GM23338 (cell line): ENCODE data around the gene CD53. TPM values are rescaled to one million over a fixed set of nuclear protein-coding genes. Genes with fewer than 3 reads are reported as not detected.

ENCODE experiments used
- ATAC-seq: fragments of 200-7000 bp; cut with Tn5 transposase; 3 replicates; pipeline ENCODE4 v1.9.1; 2020
- DNase-seq: peaks from one replicate; pipeline ENCODE4 v3.0.0-alpha.2; 2015; ENCODE audit warnings: low spot score
- H2AFZ ChIP-seq: fragments of 200-600 bp; sonication (generic); 2 replicates; pipeline ENCODE4 v1.8.0; 2016; ENCODE audit warnings: antibody characterized with exemption, mild to moderate bottlenecking, moderate library complexity
- H3F3A ChIP-seq: fragments of 200-600 bp; sonication (generic); replicated peaks from 2 replicates; pipeline ENCODE4 v1.8.0; 2017; ENCODE audit warnings: antibody characterized with exemption, mixed run types, low read depth
- H3K27ac ChIP-seq: fragments of 200-600 bp; sonication (generic); 2 replicates; pipeline ENCODE4 v1.6.1; 2016; ENCODE audit warnings: low read depth
- H3K27me3 ChIP-seq: fragments of 200-600 bp; sonication (generic); 2 replicates; pipeline ENCODE4 v1.8.0; 2016; ENCODE audit warnings: mild to moderate bottlenecking, mixed run types, moderate library complexity; ENCODE audit not compliant: insufficient read depth
- H3K36me3 ChIP-seq: fragments of 200-600 bp; sonication (generic); 2 replicates; pipeline ENCODE4 v1.8.0; 2016; ENCODE audit warnings: mild to moderate bottlenecking; ENCODE audit not compliant: insufficient read depth
- H3K4me1 ChIP-seq: fragments of 200-600 bp; sonication (generic); 2 replicates; pipeline ENCODE4 v1.8.0; 2016; ENCODE audit warnings: mild to moderate bottlenecking, moderate library complexity; ENCODE audit not compliant: insufficient read depth
- H3K4me2 ChIP-seq: fragments of 200-600 bp; sonication (generic); 2 replicates; pipeline ENCODE4 v1.7.1; 2017; ENCODE audit warnings: mixed run types
- H3K4me3 ChIP-seq: fragments of 200-600 bp; sonication (generic); 2 replicates; pipeline ENCODE4 v1.6.1; 2016; ENCODE audit warnings: mixed run types
- H3K79me2 ChIP-seq: fragments of 200-600 bp; sonication (generic); replicated peaks from 2 replicates; pipeline ENCODE4 v1.8.0; 2017; ENCODE audit warnings: mild to moderate bottlenecking; ENCODE audit not compliant: insufficient read depth
- H3K9me2 ChIP-seq: fragments of 200-600 bp; sonication (generic); 2 replicates; pipeline ENCODE4 v1.8.0; 2017; ENCODE audit not compliant: insufficient read depth
- H4K20me1 ChIP-seq: fragments of 200-600 bp; sonication (generic); replicated peaks from 2 replicates; pipeline ENCODE4 v1.8.0; 2017; ENCODE audit warnings: mild to moderate bottlenecking; ENCODE audit not compliant: insufficient read depth
- H3K27ac Mint-ChIP-seq: 2 replicates; pipeline ENCODE4 v1.8.0; 2020; ENCODE audit warnings: inconsistent platforms, mild to moderate bottlenecking, moderate library complexity, mixed read lengths
- H3K27me3 Mint-ChIP-seq: 3 replicates; pipeline ENCODE4 v1.8.0; 2022; ENCODE audit warnings: low read depth, mild to moderate bottlenecking, moderate library complexity, mixed read lengths, inconsistent platforms; ENCODE audit not compliant: insufficient read depth, poor library complexity
- H3K36me3 Mint-ChIP-seq: 3 replicates; pipeline ENCODE4 v1.8.0; 2021; ENCODE audit warnings: low read depth, mild to moderate bottlenecking, inconsistent platforms, moderate library complexity, mixed read lengths
- H3K4me1 Mint-ChIP-seq: 3 replicates; pipeline ENCODE4 v1.8.0; 2020; ENCODE audit warnings: mild to moderate bottlenecking, inconsistent platforms, mixed read lengths
- H3K4me3 Mint-ChIP-seq: 3 replicates; pipeline ENCODE4 v1.8.0; 2021; ENCODE audit warnings: moderate library complexity, mild to moderate bottlenecking, inconsistent platforms, mixed read lengths
- H3K9me3 Mint-ChIP-seq: 3 replicates; pipeline ENCODE4 v1.8.0; 2020; ENCODE audit warnings: moderate library complexity, mild to moderate bottlenecking, inconsistent platforms, mixed read lengths
- CTCF ChIP-seq, 2 experiments: fragments of 200-600 bp in 1 of 2; sonication (generic) in 1 of 2; conservative IDR thresholded peaks; 2 replicates each; pipeline versions ENCODE4 v1.5.1 to v1.6.1; 2016 to 2017; ENCODE audit warnings: antibody characterized with exemption in 2 of 2, low read depth in 2 of 2, mild to moderate bottlenecking in 2 of 2, moderate library complexity in 1 of 2
- EZH2 ChIP-seq: fragments of 200-600 bp; sonication (generic); IDR thresholded peaks from one replicate; pipeline ENCODE4 v1.8.0; 2017; ENCODE audit warnings: antibody characterized with exemption, mild to moderate bottlenecking, low read depth; ENCODE audit not compliant: unreplicated experiment
- JUNB ChIP-seq: IDR thresholded peaks from one replicate; pipeline ENCODE4 v1.6.1; 2016; ENCODE audit warnings: antibody characterized with exemption; ENCODE audit not compliant: unreplicated experiment
- NANOG ChIP-seq: IDR thresholded peaks from 2 replicates; pipeline ENCODE4 v1.6.1; 2016; ENCODE audit warnings: antibody characterized with exemption, borderline replicate concordance
- REST ChIP-seq: IDR thresholded peaks from one replicate; pipeline ENCODE4 v1.6.1; 2018; ENCODE audit warnings: antibody characterized with exemption; ENCODE audit not compliant: unreplicated experiment
- STAT1 ChIP-seq: IDR thresholded peaks from one replicate; pipeline ENCODE4 v1.6.1; 2016; ENCODE audit warnings: antibody characterized with exemption; ENCODE audit not compliant: unreplicated experiment
- ZNF114 ChIP-seq: fragments of 250-450 bp; sonication (Bioruptor Pico); IDR thresholded peaks from 2 replicates; pipeline ENCODE4 v1.5.0; 2020; ENCODE audit warnings: mild to moderate bottlenecking, moderate library complexity
- ZNF331 ChIP-seq: fragments of 250-450 bp; sonication (Bioruptor Pico); IDR thresholded peaks from 2 replicates; pipeline ENCODE4 v1.5.0; 2020; ENCODE audit warnings: low read depth, mild to moderate bottlenecking, moderate library complexity
- ZNF462 ChIP-seq: fragments of 250-450 bp; sonication (Bioruptor Pico); IDR thresholded peaks from 2 replicates; pipeline ENCODE4 v1.5.0; 2020; ENCODE audit warnings: mild to moderate bottlenecking, moderate library complexity
- polyA plus RNA-seq: library from polyadenylated mRNA; unstranded; fragments of >200 nt; fragmentation: Nextera tagmentation; extraction: Ambion mirVana; gene quantifications from 2 replicates; pipeline ENCODE4 v1.2.1, GENCODE V29; 2016
- total RNA-seq: library from RNA; depleted of rRNA; stranded (reverse); fragments of >200 nt; shearing (Covaris generic); gene quantifications from 2 replicates; pipeline ENCODE4 v1.2.3, GENCODE V29; 2014

CD53 gene
- total and polyA plus RNA-seq, 2 experiments from 2014 or later = 0.28 to 0.70 TPM

GRCh38 chr1:110903853-110904500 is 31.0 kb downstream of the CD53 start (continued):
- TF ChIP-seq ZNF462 (no peak), NANOG (no peak), ZNF331 (CRISPR knock-in tag) (no peak), JUNB (no peak), STAT1 (no peak), ZNF114 (CRISPR knock-in tag) (no peak)

- Histone ChIP-seq H3K9me2 (0 out of 2 replicates have a peak, but pooled peaks cover 3% of the 10 kb centered on the region), H2AFZ (no peak overlapping the region), H4K20me1 (no peaks in the 10 kb centered on the region), H3K27me3 (no peaks in the 10 kb centered on the region), H3K79me2 (no peaks in the 10 kb centered on the region), H3K36me3 (no peaks in the 10 kb centered on the region), H3K27ac (no peak overlapping the region), H3K4me2 (no peak overlapping the region), H3K4me3 (no peak overlapping the region), H3K4me1 (no peaks in the 10 kb centered on the region), H3F3A (no peaks in the 10 kb centered on the region)
- no peak overlapping the region for H3K4me3 Mint-ChIP-seq
- peaks cover 8% of the 10 kb centered on the region; the same call in 2 of the 3 replicates for H3K4me1 Mint-ChIP-seq
- H3K36me3 Mint-ChIP-seq = no peaks in the 10 kb centered on the region
- ATAC-seq (no peak), DNase-seq (no peak)
- no peaks in the 10 kb centered on the region; the same call in 2 of the 3 replicates for H3K9me3 Mint-ChIP-seq
- H3K27me3 Mint-ChIP-seq = no peaks in the 10 kb centered on the region
- H3K27ac Mint-ChIP-seq = no peak overlapping the region
- TF ChIP-seq EZH2 (no peak), ZNF114 (CRISPR knock-in tag) (no peak), CTCF (conservative IDR thresholded peaks at IDR 0.05; ENCODE audit: low read depth in 2 of 2) (no peak), STAT1 (no peak), REST (no peak)
Measured at GRCh38 chr1:110912784-110913183, 39.8 kb downstream of the CD53 start.
